GM21737 (cell line): ENCODE data around the gene KRT78.
"Not testable (repeated sequence)": the region's sequence is repeated elsewhere in the genome, so short reads cannot be mapped to it uniquely, and the experiment has no call there.

Experiments used
- ATAC-seq: cut with Tn5 transposase; IDR thresholded peaks from one replicate; pipeline ENCODE4 v1.9.1; 2021; ENCODE audit warnings: mild to moderate bottlenecking, moderate library complexity; ENCODE audit not compliant: unreplicated experiment

The KRT78 gene

DNA sequence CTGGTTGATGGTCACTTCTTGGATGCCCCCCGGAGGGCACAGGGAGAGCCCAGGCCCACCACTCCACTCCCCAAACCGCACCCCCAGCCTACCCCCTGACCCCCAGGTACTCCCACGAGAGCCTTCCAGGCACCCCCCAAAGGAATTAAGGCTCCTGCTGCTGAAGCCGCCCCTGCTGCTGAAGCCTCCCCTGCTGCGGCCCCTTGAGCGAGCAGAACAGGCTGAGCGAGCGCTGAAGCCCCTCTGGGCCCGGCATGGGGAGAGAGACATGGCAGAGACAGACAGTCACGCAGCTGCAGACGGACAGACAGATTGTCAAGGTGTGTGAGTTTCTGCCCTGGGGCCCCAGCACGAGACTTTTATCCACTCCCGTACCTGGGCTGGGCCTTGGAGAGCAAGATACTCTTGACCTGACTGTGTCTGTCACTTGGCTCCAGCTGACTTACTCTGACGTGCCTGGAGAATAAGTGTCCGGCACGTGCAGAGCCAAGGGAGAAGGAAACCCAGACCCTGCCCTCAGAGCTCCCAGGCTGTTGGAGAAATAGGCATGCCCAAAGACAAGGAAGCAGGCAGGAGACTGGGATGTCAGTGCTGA, at the start of gene KRT78:
KRT78 (minus strand) TSS at position 334 of the 595 bp plus-strand sequence; CDS start at position 270, 64 bp downstream.
- no peak for ATAC-seq

GRCh38 chr12:52896190-52897100, 47.7 kb upstream of the KRT78 start:
- no peak for ATAC-seq

GRCh38 chr12:52895726-52896189, 47.0 kb upstream of the KRT78 start:
- ATAC-seq = no peak

DNA sequence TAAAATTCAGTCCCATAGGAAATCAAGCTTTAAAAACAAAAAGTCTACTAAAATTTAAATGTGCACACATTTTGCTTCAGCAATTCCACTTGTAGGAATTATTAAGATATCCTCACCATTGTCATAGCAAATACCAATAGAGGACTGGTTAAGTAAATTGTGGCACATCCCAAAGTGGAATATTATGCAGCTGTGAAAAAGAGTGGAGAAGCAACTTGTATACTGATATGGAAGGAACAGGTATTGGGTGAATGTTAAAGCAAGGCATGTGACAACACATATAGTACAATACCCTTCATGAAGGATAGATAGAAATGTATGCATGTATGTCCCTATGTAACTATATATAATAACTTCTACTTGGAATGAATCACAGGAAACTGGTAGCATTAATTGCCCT, 44.2 kb upstream of the KRT78 start:
- ATAC-seq = no peak

- ATAC-seq = no peak
These were observed 43.5 kb upstream of the KRT78 start for GRCh38 chr12:52892207-52892852.

DNA sequence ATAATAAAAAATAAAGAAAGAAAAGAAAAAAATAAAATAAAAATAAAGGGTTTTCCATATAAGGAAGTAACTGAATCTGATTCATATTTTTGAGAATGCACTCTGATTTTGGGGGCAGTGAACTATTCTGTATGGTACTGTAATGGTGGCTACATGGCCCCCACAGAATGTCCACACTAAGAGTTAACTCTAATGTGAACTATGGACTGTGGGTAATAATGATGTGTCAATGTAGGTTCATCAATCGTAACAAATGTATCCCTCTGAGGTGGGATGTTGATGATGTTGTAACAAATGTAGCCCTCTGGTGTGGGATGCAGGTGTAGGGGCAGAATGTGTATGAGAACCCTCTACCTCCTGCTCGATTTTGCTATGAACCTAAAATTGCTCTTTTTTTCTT, 42.2 kb upstream of the KRT78 start:
- no peak for ATAC-seq

DNA sequence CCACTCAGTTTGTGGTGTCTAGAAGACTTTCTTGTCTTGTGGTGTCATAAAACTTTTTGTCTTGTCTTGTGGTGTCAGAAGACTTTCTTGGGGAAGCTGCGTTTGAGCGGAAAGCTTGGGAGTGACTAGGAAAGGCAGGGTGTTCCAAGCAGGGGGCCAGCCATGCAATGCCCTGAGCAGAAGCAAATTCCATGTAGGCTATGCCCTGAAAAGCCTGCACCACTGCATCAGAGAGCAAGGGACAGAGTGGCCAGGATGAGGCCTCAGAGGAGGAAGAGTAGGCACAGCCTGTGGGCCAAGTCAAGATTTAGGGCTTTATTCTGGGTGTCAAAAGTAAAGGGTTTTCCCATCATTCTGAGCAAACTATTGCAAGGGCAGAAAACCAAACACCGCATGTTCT, 41.6 kb upstream of the KRT78 start:
- ATAC-seq = no peak

GRCh38 chr12:52884526-52885293, 35.9 kb upstream of the KRT78 start:
- ATAC-seq = no peak

GRCh38 chr12:52880499-52880898, 31.7 kb upstream of the KRT78 start:
- ATAC-seq = not testable (repeated sequence)

GRCh38 chr12:52879394-52880351, 30.9 kb upstream of the KRT78 start:
- ATAC-seq = peak; percentile 61

DNA sequence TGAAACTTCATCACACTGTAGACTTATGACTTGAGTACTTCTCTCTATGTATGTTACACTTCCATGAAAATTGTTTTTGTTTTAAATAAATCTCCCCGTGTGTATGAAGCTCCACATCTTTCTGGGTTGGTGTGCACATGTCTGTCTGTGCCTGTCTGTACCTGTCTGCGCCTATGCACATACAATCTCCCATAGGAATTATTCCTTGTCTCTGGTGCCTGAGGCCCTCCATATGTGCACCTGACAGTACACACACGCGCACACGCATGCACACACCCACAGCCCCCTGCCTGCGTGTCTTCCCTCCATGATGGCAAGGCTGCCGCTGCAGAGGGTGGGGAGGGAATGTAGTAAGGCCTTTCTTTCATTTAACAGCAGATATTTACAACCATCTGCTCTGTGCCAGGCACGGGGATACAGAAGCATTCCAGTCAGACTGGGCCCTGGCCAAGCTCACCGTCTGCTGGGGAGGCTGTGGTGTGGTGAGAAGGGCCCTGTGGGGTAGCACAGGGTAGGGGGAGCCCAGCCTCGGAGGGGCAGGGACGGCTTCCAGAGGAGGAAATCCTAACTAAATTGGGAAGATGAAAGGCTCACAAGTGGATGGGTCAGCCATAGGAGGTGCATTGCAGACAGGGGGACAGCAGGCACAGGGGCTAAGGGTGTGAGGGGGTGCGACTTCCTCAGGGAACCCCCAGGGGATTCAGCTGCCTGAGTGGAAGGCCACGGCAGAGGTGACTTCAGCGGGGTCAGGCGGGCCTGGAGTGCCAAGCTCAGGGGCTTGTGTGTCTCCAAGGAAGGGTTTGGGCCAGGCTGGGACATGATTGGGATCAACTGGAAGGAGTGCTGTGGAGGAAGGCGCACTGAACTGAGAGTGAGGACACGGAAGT, 30.0 kb upstream of the KRT78 start:
- no peak for ATAC-seq

- ATAC-seq = no peak
These were observed 28.4 kb upstream of the KRT78 start for GRCh38 chr12:52877242-52877641.

- ATAC-seq = no peak
These were observed 27.6 kb upstream of the KRT78 start for GRCh38 chr12:52876372-52876771.

- ATAC-seq = no peak
These were observed 26.0 kb upstream of the KRT78 start for GRCh38 chr12:52874573-52875435.

DNA sequence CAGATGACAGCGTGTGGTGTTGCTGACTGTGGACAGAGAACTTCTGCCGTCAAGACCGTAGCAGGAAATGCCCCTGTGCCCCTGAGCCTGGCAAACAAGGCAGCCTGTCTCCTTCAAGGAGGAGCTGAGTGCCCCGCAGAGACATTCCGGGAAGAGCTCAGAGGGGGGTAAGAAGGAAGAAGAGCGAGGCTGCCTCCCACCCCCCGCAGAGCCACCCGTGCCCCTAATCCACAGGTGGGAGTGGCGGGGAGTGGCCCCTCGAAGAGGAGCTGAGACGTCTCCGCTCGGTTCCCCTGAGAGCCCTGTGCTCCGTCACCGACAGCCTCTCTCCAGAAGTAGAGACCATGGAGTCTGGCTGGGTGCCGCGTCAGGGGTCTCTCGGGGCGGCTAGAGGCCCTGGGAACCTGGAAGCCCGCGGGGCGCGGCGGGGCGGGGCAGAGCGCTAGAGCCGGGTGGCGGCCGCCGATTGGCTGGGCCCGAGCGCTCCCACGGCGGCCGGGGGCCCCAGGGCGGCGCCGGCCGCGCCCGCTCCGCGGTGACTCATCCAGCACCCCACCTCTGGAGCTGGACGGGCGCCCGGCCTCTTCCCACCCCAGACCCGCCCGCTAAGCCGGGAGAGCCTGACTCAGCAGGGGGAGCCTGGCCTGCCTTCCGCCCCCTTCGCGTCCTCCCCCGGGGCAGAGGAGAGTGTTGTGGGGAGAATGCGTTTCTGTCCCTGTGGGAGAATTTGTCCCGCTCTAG, 25.2 kb upstream of the KRT78 start:
- no peak for ATAC-seq

- no peak for ATAC-seq
These were observed 24.7 kb upstream of the KRT78 start for GRCh38 chr12:52873513-52873831.

GRCh38 chr12:52872644-52873389, 24.0 kb upstream of the KRT78 start:
- no peak for ATAC-seq
